Measurements from ENCODE around the gene TMEM72. TPM values are rescaled to one million over a fixed set of nuclear protein-coding genes. Genes with fewer than 3 reads are reported as not detected.

TMEM72 gene
- total RNA-seq, 4 donors from 2014 or later = not detected

GRCh38 chr10:44924261-44925040 lies 13.3 kb downstream of the TMEM72 start:
- 69 to 78% methylated on average over 18 to 20 of the region's 21 CpGs for WGBS, 2 donors
- TF ChIP-seq POLR2A (IDR thresholded peaks at IDR 0.05) (no peak), CTCF (IDR thresholded peaks at IDR 0.05) (no peak)

GRCh38 chr10:44925224-44925623 lies 14.1 kb downstream of the TMEM72 start:
- intact Hi-C loops (cut with DNase I) = no loop called here
- Histone ChIP-seq H3K9me3 (no peaks in the 10 kb centered on the region), H3K4me3 (replicated peaks in 1 of 3) (no peak overlapping the region), H3K36me3 (no peaks in the 10 kb centered on the region), H3K27me3 (no peaks in the 10 kb centered on the region), H3K27ac (peak overlapping the region; percentile 30 to 62 (median 41)), H3K4me1 (peaks cover 42 to 63% of the 10 kb centered on the region in 2 donors)
- DNase-seq = peak; percentile 31
- peak in 2 of 6 experiments; percentile 14 to 27 for TF ChIP-seq CTCF (IDR thresholded peaks at IDR 0.05)
- TF ChIP-seq POLR2A (IDR thresholded peaks at IDR 0.05) = no peak
- 58 to 65% methylated on average over 6 to 7 of the region's 7 CpGs for WGBS, 2 donors

More at GRCh38 chr10:44924261-44925040, 13.3 kb downstream of the TMEM72 start:
- Histone ChIP-seq H3K9me3 (no peaks in the 10 kb centered on the region), H3K4me1 (peaks cover 42 to 58% of the 10 kb centered on the region in 2 donors), H3K36me3 (no peaks in the 10 kb centered on the region), H3K27me3 (no peaks in the 10 kb centered on the region), H3K4me3 (replicated peaks in 1 of 3) (no peak overlapping the region), H3K27ac (peak overlapping the region in 2 of 3 donors; percentile 41 to 62)
- intact Hi-C loops (cut with DNase I) = no loop called here
- peak; percentile 80 to 87 for DNase-seq

GRCh38 chr10:44925811-44926750 lies 14.9 kb downstream of the TMEM72 start:
- intact Hi-C loops (cut with DNase I) = no loop called here
- no peaks in the 10 kb centered on the region for H3K27me3 ChIP-seq
- no peaks in the 10 kb centered on the region for H3K36me3 ChIP-seq
- 85 to 97% methylated on average over 7 to 15 of the region's 16 CpGs for WGBS, 2 donors
- peaks cover 42 to 63% of the 10 kb centered on the region in 2 donors for H3K4me1 ChIP-seq
- no peaks in the 10 kb centered on the region for H3K9me3 ChIP-seq
- peak in 1 of 2 donors; percentile 33 for DNase-seq
- H3K27ac ChIP-seq = no peak overlapping the region
- H3K4me3 ChIP-seq (replicated peaks in 1 of 3) = no peak overlapping the region
- TF ChIP-seq POLR2A (IDR thresholded peaks at IDR 0.05) (no peak), CTCF (IDR thresholded peaks at IDR 0.05) (no peak)

- Histone ChIP-seq H3K36me3 (no peaks in the 10 kb centered on the region), H3K9me3 (no peaks in the 10 kb centered on the region), H3K4me1 (peaks cover 38 to 57% of the 10 kb centered on the region in 2 donors), H3K4me3 (replicated peaks in 1 of 3) (no peak overlapping the region), H3K27ac (peak overlapping the region in 2 of 3 donors; percentile 57 to 72), H3K27me3 (no peaks in the 10 kb centered on the region)
- TF ChIP-seq CTCF (IDR thresholded peaks at IDR 0.05) (no peak), POLR2A (IDR thresholded peaks at IDR 0.05) (no peak)
- WGBS, 2 donors = 51 to 57% methylated on average over 5 to 10 of the region's 10 CpGs
- no peak for DNase-seq
- intact Hi-C loops (cut with DNase I) = no loop called here
These were observed 15.7 kb downstream of the TMEM72 start for GRCh38 chr10:44926751-44927351.

Data from thyroid gland (tissue), 4 donors.